ENCODE results near the gene TGM1.

The TGM1 gene

DNA sequence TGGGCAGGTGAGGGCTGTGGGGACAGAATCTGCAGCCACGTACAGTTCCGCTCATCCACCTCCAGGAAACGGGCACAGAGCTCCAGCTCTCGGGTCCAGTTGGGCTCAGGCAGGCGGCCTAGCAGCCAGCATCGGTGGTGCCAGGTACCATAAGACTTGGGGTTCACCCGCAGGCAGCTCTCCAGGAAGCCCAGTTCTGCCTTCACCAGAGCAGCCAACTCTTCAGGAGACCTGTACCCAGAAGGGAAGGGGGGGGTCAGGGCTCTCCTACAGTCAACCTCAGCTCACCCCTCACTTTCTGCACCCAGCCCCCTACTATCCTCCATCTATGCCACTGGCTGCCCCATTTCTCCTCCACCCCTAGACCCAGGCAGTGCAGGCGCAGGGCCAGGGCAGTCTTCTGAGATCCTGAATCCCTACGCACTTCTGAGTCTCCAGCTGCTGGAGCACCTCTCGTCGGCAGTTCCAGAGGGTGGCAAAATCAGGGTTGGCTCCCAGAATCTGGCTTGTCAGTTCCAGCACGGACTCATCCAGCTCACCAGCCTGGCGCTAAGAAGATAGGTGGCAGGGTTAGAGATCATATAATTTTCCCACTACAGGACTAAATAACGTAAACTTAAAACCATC is 7.0 kb upstream of the TGM1 start:
- no peak for DNase-seq

DNA sequence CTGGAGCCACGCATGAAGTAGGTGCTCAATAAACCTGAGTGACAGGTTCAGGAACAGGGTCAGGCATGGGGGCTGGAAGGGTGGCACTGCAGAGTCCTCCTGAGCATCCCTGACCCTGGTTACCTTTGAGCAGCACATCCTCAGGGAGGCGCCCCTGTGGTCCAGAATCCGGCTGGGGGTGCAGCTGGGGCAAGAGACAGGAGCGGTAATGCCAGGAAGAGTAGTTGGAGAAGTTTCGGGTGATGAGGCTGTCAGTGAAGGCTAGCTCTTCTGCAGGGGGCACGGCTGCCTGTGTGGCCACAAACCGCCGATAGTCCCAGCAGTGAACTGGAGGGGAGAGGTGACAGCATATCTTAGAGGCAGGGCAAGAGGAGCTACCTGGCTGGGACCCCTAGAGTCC is 6.4 kb upstream of the TGM1 start:
- no peak for DNase-seq

DNA sequence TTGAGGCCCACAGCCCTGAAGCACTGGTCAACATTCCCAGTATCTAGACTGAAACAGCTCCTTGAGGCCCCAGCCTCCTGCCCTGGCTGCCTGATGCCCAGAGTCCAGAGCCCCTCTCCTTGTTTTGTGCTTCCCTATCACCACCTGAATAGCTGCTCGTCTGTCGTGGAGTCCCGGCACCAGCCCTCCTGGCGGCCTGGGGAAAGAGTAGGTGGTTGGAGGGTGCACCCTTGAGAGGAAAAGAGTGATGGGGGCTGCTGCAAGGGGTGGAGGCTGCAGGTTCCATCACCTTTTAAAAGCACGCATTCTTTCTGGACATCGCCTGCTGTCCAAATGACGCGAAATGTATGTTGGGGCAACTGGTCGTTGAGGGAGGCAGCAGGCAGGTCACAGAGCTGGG is 5.2 kb upstream of the TGM1 start:
- DNase-seq: no peak

DNA sequence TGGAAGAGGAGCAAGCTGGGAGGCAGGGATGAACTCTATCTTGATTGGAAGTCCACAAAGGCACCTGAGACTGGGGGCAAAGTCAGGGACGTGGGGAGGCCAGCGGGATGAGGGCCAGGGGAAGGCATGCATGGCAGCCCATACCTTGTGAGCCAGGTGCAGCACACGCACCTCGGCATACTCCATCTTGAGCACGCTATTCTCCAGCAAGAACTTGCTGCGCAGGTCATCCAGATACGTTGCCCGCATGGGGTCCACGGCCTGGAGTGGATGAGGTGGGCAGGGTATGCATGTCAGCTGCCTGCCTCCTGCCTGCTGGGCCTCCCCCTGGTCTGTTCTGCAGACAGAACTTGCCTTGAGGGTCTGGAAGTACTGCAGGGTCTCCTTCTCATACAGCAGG is 4.5 kb upstream of the TGM1 start:
- no peak for DNase-seq

DNA sequence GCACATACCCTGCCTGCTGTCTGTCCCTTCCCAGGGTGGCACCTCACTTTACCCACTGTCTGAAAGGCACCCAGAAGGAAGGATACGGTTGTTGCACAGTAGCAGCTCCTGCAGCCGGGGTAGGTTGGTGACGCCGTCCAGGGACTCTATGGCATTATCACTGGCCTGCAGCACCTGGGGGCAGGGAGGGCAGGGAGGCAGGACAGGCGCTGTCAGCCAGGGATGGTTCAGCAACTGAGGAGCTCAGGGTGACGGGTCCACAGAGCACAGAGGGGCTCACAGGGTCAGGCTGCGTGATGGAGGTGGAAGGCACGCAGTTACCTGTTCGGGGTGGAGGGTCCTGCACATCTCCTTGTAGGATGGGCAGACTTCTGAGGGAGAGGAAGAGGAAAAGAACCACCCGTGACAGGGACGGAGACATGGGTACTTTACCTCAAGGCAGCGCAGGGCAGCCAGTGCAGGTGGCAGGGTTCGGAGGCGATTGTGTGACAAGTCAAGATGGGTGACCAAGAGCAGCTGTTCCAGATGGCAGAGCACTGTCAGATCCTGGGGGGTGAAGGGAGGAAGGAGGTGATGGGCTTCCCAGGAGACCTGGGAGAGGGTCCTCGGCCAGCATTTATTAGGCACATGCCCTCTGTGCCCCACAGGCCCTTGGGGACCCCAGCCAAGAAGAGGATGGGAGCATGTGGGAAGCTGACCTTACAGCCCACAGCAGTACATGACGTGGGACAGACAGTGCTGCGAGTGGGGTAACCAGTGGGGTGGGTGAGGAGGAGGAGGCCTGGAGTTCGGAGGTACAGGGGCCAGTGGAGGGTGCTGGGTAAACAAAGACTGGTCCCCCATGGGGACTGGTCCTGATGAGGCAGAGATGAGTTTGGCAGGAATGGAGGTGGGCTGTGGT is 3.6 kb upstream of the TGM1 start:
- no peak for DNase-seq

DNA sequence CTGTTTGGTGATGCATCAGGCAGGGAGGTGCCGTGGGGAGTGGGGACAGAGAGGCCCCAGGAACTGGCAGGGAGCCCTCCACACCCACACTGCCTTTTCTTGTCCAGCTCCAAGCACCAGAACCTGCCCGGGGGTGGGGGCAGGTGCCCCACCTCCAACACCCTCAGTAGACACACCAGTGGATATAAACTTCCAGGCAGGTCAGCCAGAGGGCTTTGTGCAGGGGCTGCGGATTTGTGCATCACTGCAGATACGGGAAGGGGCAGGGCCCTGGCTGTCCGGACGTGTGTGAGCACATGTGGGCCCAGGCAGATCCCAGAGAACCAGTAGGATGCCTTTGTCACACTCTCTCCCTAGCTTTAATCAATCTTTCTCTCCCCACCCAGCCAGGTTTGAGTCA is 1.3 kb upstream of the TGM1 start:
- no peak for DNase-seq

DNA sequence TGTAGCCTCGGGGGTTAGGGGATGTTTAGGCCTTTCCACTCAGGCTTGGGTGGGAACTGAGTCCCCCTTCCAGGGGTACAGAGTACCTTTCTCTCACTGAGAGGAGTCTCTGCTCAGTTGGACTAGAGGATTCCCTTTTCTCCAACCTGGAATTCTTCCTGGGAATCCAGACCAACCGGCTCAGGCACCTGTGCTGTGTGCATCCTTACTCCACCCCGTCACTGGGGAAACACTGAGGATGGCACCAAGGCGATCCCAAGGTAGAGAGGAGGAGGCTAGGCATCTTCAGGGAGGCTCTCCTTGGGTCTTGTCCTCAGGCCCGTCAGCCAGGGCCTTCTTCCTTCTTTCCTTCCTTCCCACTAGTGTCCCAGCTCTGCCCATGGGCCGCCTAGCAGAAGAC is 871 bp upstream of the TGM1 start:
- DNase-seq: no peak

DNA sequence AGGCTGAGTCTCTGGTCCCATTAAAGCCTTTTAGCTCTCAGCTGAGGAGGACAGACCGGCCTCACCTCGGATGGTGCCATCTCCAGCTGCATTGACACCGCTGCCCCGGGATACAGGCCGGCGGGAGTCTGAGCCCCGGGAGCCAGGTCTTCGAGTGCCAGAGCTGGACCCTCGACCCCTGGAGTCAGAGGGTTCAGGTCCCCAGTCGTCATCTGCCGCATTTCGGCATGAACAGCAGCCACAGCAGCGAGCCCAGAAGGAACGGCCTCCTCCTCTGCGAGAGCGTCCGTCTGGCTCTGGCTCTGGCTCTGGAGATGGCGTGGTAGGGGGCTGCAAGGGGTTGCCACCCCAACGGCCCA is 1.0 kb downstream of the TGM1 start:
- no peak for DNase-seq

DNA sequence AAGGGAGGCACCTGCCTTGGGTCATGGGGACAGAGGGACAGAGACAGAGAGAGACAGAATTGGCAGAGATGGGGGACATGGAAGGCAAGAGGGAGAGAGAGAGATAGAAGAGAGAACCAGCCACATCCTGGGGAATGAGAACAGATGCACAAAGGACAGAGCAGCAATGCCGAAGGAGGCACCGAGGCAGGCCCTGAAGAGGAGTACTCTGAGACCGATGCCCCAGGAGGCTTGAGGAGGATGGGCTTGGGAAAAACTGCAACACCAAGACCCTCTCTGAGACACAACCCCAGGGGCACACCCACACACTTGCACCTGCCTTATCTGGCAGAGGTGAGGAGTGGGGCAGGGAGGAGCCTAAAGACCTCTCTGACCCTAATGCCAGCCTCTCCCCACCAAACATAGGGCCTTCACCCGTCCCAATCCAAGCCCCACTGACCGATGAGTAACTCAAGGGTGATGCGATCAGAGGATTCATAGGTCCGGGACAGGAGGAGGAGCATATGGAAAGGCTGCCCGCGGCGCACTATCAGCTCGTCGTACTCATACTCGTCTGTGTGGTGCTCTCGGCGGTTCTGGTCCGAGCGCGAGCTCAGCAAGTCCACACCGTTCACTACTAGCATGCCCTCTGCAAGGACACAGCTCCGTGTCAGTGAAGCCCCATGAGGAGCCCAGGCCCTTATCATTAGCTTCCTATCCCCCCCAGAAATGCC is 1.6 kb downstream of the TGM1 start:
- DNase-seq: no peak

DNA sequence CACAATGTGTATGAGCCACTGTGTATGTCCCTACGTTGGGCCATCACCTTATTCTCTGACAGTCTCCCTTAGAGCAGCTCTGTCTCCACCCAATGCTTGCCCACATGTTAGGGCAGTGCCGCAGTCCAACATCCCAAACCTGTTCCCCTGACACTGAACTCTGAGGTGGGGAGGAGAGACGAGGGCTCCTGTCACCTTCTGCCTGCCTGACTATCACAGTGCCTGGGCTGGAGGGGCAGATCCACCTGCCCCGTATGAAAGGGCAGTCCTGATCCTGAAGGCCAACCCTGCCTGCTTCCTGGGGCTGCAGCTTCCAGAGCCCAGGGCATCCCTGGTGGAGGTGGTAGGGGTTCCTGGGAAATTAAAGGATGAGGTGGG is 2.2 kb downstream of the TGM1 start:
- no peak for DNase-seq

DNA sequence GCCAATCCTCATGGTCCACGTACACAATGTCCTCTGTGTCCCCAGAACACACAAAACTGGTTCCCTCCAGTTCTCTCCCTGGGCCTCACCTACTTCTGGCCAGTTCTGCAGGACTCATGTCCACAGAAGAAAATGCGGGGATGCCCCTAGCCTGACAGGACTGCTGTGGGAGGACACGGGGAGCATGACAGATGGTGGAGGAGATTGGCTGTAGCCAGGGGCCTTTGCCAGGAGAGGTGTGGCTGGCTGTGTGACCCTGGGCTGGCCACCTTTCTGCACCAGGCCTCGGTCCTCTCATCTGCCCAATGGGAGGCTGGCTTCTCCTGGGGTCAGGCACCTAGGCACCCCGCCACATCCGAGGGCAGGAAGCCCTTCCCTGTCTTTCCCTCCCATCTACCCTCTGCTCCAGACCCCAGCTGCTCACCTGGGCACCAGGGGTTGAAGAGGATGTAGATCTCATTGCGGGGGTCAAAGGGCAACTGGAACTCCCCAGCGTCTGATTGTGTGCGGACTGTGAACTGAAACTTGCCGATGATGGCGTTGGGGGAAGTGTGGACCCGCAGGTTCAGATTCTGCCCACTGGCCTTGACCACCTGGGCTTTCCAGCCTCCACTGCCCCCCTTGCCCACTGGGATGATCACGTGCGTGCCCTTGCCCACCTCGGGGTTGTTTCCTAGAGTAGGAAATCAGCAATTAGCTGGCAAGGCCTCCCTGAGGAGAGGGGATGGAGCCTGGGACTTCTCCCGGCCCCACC is 2.8 kb downstream of the TGM1 start:
- no peak for DNase-seq

DNA sequence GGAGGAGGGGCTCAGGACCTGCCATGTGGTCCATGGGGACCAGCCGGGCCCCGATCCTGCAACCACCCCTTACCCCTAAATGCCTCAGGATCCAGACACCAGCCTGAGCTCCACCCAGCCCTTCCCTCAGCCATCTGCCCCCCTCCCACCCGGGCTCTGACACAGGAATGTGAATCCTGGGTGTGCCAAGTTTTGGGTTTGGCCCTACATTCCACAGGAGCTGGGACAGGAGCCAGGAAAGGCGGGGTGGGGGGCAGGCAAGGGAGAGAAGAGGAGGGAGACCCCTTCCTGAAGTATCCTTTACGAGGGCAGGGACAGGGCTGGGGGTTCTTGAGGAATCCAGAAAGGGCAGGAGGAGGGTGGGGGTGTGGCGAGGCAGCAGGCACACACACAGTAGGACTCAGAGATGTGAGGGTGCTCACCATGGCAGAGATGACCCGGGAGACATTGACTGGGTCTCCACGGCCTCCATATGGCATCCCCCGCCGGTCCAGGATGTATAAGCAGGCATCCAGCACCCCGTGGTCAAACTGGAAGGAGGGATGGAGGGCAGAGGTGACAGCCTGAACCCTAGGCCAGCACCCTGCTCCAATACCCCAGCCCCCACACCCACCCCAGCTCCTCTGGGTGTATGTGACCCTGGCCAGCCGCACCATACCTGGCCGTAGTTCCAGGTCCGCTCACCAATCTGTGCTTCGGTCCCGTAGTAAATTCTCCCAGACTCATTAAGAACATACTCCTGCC is 3.5 kb downstream of the TGM1 start:
- DNase-seq: peak; percentile 76

DNA sequence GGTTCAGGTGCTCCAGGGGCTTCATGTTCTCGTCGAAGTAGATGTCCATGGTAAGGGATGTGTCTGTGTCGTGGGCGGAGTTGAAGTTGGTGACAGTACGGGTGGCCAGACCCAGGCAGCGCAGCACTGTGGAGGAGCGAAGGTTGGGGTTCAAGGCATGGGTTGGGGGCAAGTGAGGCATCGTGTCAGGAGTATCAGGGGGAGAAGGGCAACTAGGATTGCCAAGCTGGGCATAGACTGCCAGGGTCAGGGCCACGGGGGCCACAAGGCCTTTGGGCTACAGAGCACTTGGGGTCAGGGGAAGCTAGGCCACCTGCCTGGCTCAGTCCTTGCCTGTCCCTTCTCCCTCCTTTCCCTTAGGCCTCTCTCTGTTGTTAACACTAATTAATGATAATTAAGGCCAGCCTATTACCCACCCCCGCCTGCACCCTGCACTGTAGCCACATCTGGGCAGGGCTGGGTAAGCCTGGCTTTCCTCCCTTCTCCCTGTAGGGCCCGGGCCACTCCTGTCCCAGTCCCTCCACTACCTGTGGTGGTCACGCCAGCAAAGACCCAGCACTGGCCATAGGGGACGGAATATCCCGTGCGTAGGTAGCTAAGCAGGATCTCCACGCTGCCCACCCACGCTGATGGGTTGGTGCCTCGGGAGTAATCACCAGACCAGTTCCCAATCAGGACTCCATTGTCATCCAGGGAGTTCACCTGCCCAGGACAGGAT is 4.3 kb downstream of the TGM1 start:
- no peak for DNase-seq

DNA sequence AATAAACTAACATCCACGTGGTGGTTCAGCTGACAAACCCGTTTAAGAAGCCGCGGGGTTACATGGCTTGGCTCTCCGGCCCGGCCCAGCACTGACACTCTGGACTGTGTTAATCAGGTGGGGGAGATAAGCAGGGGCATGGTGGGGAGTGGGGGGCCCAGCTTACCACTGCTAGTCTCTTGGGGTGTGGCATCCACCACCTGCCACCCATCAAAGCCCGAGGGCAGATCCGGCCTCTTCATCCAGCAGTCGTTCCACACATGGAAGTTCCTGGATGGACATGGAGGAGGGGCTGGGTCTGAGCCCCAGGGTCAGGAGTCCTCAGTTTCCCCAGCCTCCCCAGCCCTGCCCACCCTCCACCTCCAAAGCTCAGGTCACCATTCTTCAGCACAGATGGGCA is 4.9 kb downstream of the TGM1 start:
- no peak for DNase-seq

DNA sequence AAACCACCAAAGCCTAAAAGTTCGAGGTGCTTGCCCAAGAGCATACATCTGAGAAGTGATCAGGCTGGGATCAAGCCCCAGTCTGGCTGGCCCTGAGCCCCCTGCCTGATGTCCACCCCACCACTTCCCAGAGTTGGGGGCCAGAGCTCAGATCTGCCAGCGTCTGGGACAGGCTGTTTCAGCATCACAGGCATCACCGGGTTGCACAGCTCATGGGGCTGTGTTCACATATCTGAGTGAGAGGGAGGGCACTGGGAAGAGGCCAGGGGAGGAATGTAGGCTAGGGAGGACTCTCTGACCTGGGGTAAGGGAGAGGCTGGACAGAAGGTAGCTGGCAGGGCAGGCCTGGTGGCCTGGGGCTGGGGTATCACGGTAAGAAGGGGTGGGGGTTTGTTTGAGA is 6.0 kb downstream of the TGM1 start:
- DNase-seq: no peak

DNA sequence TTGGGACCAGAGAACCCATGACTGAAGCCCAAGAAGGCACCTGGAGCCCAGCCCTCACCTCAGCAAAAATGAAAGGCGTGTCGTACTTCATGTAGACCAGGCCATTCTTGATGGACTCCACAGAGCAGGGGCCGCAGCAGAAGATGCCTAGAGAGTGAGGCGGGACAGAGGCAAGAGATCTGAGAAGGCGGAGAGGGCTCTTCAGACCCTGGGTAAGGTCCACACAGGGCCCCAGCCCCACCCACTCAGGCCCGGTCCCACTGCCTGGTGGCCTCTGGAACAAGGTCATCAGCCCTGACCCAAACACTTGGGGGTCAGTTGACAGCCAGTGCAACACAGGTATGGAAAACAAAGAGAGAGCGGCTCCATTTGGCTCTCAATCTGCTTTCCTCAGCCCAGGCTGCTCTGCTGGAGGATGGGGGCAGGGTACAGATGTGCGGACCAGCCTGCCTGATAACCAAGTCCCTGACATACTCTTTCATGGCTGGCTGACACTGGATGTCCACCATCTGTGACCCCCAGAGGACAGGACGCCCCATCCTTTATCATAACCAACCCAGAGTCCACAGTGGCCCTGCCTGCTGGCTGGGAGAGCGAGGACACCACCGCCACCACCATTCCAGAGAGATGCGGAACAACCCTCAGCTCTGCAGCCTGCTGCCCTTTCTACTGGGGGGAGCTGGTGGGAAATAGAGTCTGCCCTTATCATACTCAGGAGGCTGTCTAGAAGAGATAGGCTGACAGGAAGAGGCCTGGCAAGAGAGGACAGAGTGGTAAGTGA is 6.9 kb downstream of the TGM1 start:
- no peak for DNase-seq

DNA sequence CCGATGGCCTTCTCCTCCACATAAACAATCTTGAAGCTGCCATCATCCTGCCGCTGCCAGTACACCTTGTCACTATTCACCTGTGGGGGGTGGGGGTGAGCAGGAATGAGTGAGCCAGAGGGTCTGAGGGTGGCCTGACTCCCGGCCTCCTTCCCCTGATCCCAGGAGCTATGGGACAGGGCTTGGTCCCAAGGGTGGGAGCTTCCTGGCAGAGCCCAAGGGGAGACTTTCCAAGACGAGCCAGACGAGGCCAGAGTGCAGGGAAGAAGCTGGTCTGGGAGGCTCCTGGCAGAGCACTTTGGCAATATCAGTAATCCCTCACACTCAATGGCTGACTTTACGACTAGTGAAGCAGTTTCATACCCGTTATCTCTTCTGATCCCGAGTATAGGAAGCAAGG is 7.5 kb downstream of the TGM1 start:
- no peak for DNase-seq

DNA sequence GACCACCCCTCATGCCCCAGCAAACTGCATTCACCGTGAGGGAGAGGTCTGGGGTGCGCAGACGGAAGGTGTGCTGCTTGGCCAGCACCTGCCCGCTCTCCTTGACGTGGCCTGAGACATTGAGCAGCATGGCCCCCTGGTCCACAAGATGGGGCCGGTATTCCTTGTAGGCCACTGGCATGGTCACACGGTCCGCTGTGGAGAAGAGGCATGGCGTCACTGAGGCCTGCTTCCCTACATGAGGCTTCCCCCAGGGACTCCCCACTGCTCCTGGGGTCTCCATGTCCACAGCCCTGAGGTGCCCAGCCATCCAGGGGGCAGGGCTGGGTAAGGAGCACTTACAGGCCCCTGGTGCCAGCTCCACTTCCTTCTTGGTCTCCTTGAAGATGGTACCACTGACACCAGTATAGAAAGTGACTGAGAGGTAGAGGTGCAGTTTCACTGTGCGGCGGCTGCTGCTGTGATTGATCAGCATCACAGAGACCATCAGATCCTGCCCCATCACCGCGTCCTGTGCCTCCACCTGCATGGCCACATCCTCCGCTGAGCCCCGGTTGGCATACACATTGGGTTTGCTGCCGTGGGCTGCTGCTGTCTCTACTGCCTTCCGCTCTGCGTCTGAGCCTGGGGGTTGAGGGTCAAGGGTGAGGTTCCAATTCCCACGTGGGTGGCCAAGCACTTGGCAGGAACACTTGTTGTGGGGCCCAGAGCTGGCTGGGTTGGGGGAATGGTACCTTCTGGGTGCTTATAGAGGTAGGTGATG is 8.2 kb downstream of the TGM1 start:
- DNase-seq: no peak

DNA sequence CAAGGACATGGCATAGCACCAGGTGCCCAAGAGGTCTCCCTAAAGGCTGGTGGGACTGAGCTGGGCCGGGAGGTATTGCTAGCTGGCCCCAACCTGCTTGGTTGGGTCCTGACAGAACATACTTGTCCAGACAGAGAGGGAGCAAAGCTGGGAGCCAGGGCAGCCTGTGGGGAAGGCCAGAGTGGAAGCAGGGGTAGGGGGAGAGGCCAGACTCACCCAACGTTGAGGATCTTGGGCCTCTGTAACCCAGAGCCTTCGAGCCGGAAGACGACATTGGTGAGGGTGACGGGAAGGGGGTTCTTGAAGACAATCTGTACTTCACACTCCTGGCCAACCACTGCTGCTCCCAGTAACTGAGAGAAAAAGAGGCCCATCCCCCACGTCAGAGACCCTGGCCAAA is 9.0 kb downstream of the TGM1 start:
- no peak for DNase-seq
